GM12878 (cell line): Measurements from ENCODE around the gene U2AF2. TPM values are rescaled to one million over a fixed set of nuclear protein-coding genes. Genes with fewer than 3 reads are reported as not detected.

ENCODE experiments used
- EGR1 ChIP-seq, 2 experiments: IDR thresholded peaks; 1 replicate in 1 of 2; 2 replicates in 1 of 2; pipeline ENCODE4 v1.6.1; 2011 to 2012; ENCODE audit warnings: low read depth in 2 of 2, low read length in 2 of 2, borderline replicate concordance in 1 of 2, mild to moderate bottlenecking in 1 of 2, moderate library complexity in 1 of 2
- GATAD2B ChIP-seq: fragments of 450-650 bp; conservative IDR thresholded peaks from 2 replicates; pipeline ENCODE4 v1.6.1; 2017; ENCODE audit warnings: low read depth, mild to moderate bottlenecking, moderate library complexity
- KDM1A ChIP-seq: fragments of 200-600 bp; sonication (generic); IDR thresholded peaks from 2 replicates; pipeline ENCODE4 v1.6.1; 2016; ENCODE audit warnings: borderline replicate concordance
- MYB ChIP-seq: fragments of 150-350 bp; IDR thresholded peaks from 2 replicates; pipeline ENCODE4 v1.6.1; 2014; ENCODE audit warnings: mild to moderate bottlenecking, low read depth, low read length, borderline replicate concordance
- MYC ChIP-seq: IDR thresholded peaks from 2 replicates; pipeline ENCODE4 v1.6.1; 2011; ENCODE audit warnings: mild to moderate bottlenecking, low read length, moderate library complexity, inconsistent platforms; ENCODE audit not compliant: insufficient read depth, insufficient replicate concordance, insufficient read length, severe bottlenecking
- NFXL1 ChIP-seq: fragments of 450-650 bp; IDR thresholded peaks from 2 replicates; pipeline ENCODE4 v1.6.1; 2017; ENCODE audit warnings: antibody characterized with exemption, mild to moderate bottlenecking, borderline replicate concordance
- NRF1 ChIP-seq: conservative IDR thresholded peaks from 2 replicates; pipeline ENCODE4 v1.6.1; 2011; ENCODE audit warnings: mild to moderate bottlenecking, low read depth, low read length, improper control_type of control experiment
- PAX5 ChIP-seq: IDR thresholded peaks from 2 replicates; pipeline ENCODE4 v1.6.1; 2011; ENCODE audit warnings: low read depth, low read length, borderline replicate concordance
- PAX8 ChIP-seq: fragments of 450-650 bp; IDR thresholded peaks from 2 replicates; pipeline ENCODE4 v1.6.1; 2017; ENCODE audit warnings: mild to moderate bottlenecking, moderate library complexity
- TBL1XR1 ChIP-seq: IDR thresholded peaks from 2 replicates; pipeline ENCODE4 v1.6.1; 2012; ENCODE audit warnings: low read depth, low read length, improper control_type of control experiment
- TCF3 ChIP-seq: IDR thresholded peaks from 2 replicates; pipeline ENCODE4 v1.6.1; 2012; ENCODE audit warnings: low read depth, mild to moderate bottlenecking, low read length, borderline replicate concordance; ENCODE audit not compliant: insufficient read depth
- WRNIP1 ChIP-seq: IDR thresholded peaks from 2 replicates; pipeline ENCODE4 v1.6.1; 2011; ENCODE audit warnings: low read depth, low read length, improper control_type of control experiment, borderline replicate concordance
- ZNF207 ChIP-seq: fragments of 450-650 bp; IDR thresholded peaks from 2 replicates; pipeline ENCODE4 v1.6.1; 2014; ENCODE audit warnings: antibody characterized with exemption, mild to moderate bottlenecking, borderline replicate concordance
- ZZZ3 ChIP-seq: IDR thresholded peaks from 2 replicates; pipeline ENCODE4 v1.6.1; 2011; ENCODE audit warnings: low read depth; ENCODE audit not compliant: control insufficient read depth, insufficient read length
- polyA plus RNA-seq, 11 experiments: library from polyadenylated mRNA; depleted of rRNA in 4 of 11; unstranded in 6 of 11; stranded (reverse) in 5 of 11; fragments of >200 nt; fragmentation: Nextera tagmentation in 4 of 11; fragmentation: Illumina TruSeq in 1 of 11; extraction: Ambion mirVana in 4 of 11; extraction: Trizol in 1 of 11; gene quantifications; 1 replicate in 1 of 11; 2 replicates in 10 of 11; pipeline versions ENCODE4 v1.2.1 to v1.2.3, GENCODE V29; 2011 to 2016; ENCODE audit warnings: inconsistent platforms in 2 of 11, missing spikeins in 2 of 11, low read depth in 1 of 11
- total RNA-seq, 4 experiments: library from RNA; depleted of rRNA in 3 of 4; stranded (reverse); fragments of >200 nt in 3 of 4; fragmentation: Illumina TruSeq in 1 of 4; extraction: Trizol in 1 of 4; gene quantifications; 2 replicates each; pipeline versions ENCODE4 v1.2.1 to v1.2.3, GENCODE V29; 2013 to 2021
- TF ChIP-seq, protein P1 (sequence below): fragments of 450-650 bp; IDR thresholded peaks from 2 replicates; pipeline ENCODE4 v1.6.1; 2018; ENCODE audit warnings: mild to moderate bottlenecking, low read depth, moderate library complexity; ENCODE audit not compliant: partially characterized antibody
- TF ChIP-seq, protein P2 (sequence below): IDR thresholded peaks from 2 replicates; pipeline ENCODE4 v1.6.1; 2012; ENCODE audit warnings: low read depth, low read length, improper control_type of control experiment
- TF ChIP-seq, protein P3 (sequence below): fragments of 450-650 bp; IDR thresholded peaks from 2 replicates; pipeline ENCODE4 v1.6.1; 2017; ENCODE audit warnings: low read depth, mild to moderate bottlenecking, moderate library complexity
- TF ChIP-seq, protein P4 (sequence below): IDR thresholded peaks from 2 replicates; pipeline ENCODE4 v1.6.1; 2011; ENCODE audit warnings: borderline replicate concordance, low read depth, mild to moderate bottlenecking, moderate library complexity, low read length; ENCODE audit not compliant: insufficient read depth, poor library complexity, severe bottlenecking
- TF ChIP-seq, protein P5 (sequence below), 3 experiments: IDR thresholded peaks in 2 of 3; conservative IDR thresholded peaks in 1 of 3; 2 replicates each; pipeline ENCODE4 v1.5.1; 2011; ENCODE audit warnings: low read depth in 3 of 3, low read length in 3 of 3, mild to moderate bottlenecking in 3 of 3, control low read depth in 2 of 3, moderate library complexity in 2 of 3, inconsistent platforms in 1 of 3, mixed read lengths in 1 of 3; ENCODE audit not compliant: control insufficient read depth in 2 of 3, insufficient read depth in 1 of 3; ENCODE audit errors: extremely low read depth in 1 of 3

The U2AF2 gene
- total and polyA plus RNA-seq, 10 of the 15 experiments (the other 5 are each of a cell fraction or from before 2014, with no cell fraction given) = 3.0 to 338 (median 130) TPM

DNA sequence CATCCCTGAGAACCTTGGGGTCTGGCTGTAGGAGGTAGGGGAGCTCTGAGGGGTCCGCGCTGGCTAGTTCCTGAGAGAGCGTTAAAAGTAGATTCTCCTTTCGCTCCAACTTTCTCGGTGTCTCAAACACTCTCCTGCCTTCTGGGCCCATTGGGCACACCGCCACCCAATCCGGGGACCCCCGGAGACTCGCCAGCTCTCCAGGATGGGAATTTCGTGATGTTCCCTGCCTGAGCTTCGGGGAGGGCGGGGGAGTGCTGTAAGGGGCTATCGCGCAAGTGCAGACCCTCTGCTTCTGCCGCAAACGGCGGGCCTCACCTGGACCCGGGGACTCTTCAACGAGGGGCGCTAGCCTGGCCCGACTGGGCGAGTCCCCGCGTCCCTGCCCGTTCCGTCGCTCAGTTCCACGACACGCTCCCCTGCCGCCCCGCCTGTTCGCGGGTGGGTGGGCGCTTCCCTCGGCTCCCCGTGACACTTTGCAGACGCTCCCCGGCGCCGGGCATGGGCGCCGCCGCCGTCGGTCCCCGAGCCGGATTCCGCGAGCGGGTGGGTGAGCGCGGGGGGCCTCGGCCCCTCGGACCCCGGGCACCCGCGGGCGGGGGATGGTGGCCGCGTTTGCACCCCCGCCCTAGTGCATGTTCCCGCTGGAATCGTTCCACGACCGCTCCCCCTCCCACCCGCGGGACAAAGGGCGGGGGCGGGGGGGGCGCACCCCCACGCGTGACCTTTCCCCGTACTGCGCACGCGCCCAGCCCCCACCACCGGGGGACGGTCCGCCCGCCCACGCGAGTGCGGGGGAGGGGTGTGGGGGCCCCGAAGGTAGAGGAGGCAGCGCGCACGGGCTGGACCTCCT lies 6.9 kb upstream of the U2AF2 start, which contains the start of gene CCDC106 (continued):
- TF ChIP-seq, protein P1, sequence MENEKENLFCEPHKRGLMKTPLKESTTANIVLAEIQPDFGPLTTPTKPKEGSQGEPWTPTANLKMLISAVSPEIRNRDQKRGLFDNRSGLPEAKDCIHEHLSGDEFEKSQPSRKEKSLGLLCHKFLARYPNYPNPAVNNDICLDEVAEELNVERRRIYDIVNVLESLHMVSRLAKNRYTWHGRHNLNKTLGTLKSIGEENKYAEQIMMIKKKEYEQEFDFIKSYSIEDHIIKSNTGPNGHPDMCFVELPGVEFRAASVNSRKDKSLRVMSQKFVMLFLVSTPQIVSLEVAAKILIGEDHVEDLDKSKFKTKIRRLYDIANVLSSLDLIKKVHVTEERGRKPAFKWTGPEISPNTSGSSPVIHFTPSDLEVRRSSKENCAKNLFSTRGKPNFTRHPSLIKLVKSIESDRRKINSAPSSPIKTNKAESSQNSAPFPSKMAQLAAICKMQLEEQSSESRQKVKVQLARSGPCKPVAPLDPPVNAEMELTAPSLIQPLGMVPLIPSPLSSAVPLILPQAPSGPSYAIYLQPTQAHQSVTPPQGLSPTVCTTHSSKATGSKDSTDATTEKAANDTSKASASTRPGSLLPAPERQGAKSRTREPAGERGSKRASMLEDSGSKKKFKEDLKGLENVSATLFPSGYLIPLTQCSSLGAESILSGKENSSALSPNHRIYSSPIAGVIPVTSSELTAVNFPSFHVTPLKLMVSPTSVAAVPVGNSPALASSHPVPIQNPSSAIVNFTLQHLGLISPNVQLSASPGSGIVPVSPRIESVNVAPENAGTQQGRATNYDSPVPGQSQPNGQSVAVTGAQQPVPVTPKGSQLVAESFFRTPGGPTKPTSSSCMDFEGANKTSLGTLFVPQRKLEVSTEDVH = no peak
- TF ChIP-seq GATAD2B (peak; percentile 99), PAX5 (no peak; the same call in 1 of the 2 replicates), ZNF207 (peak; percentile 94), TBL1XR1 (no peak), PAX8 (no peak), WRNIP1 (no peak), EGR1 (IDR thresholded peaks at IDR 0.05; ENCODE audit: borderline replicate concordance in 1 of 2, low read depth in 2 of 2, low read length in 2 of 2) (peak; percentile 63 to 99), MYB (no peak), TCF3 (no peak), MYC (no peak), ZZZ3 (no peak), NFXL1 (no peak), NRF1 (no peak), KDM1A (no peak)
- TF ChIP-seq, protein P2, sequence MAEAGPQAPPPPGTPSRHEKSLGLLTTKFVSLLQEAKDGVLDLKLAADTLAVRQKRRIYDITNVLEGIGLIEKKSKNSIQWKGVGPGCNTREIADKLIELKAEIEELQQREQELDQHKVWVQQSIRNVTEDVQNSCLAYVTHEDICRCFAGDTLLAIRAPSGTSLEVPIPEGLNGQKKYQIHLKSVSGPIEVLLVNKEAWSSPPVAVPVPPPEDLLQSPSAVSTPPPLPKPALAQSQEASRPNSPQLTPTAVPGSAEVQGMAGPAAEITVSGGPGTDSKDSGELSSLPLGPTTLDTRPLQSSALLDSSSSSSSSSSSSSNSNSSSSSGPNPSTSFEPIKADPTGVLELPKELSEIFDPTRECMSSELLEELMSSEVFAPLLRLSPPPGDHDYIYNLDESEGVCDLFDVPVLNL = no peak
- TF ChIP-seq, protein P3, sequence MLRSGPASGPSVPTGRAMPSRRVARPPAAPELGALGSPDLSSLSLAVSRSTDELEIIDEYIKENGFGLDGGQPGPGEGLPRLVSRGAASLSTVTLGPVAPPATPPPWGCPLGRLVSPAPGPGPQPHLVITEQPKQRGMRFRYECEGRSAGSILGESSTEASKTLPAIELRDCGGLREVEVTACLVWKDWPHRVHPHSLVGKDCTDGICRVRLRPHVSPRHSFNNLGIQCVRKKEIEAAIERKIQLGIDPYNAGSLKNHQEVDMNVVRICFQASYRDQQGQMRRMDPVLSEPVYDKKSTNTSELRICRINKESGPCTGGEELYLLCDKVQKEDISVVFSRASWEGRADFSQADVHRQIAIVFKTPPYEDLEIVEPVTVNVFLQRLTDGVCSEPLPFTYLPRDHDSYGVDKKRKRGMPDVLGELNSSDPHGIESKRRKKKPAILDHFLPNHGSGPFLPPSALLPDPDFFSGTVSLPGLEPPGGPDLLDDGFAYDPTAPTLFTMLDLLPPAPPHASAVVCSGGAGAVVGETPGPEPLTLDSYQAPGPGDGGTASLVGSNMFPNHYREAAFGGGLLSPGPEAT = peak; percentile 100
- TF ChIP-seq, protein P4, sequence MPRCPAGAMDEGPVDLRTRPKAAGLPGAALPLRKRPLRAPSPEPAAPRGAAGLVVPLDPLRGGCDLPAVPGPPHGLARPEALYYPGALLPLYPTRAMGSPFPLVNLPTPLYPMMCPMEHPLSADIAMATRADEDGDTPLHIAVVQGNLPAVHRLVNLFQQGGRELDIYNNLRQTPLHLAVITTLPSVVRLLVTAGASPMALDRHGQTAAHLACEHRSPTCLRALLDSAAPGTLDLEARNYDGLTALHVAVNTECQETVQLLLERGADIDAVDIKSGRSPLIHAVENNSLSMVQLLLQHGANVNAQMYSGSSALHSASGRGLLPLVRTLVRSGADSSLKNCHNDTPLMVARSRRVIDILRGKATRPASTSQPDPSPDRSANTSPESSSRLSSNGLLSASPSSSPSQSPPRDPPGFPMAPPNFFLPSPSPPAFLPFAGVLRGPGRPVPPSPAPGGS = peak; percentile 20
- TF ChIP-seq, protein P5, sequence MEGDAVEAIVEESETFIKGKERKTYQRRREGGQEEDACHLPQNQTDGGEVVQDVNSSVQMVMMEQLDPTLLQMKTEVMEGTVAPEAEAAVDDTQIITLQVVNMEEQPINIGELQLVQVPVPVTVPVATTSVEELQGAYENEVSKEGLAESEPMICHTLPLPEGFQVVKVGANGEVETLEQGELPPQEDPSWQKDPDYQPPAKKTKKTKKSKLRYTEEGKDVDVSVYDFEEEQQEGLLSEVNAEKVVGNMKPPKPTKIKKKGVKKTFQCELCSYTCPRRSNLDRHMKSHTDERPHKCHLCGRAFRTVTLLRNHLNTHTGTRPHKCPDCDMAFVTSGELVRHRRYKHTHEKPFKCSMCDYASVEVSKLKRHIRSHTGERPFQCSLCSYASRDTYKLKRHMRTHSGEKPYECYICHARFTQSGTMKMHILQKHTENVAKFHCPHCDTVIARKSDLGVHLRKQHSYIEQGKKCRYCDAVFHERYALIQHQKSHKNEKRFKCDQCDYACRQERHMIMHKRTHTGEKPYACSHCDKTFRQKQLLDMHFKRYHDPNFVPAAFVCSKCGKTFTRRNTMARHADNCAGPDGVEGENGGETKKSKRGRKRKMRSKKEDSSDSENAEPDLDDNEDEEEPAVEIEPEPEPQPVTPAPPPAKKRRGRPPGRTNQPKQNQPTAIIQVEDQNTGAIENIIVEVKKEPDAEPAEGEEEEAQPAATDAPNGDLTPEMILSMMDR (IDR thresholded peaks at IDR 0.05 in 2 of 3, conservative IDR thresholded peaks at IDR 0.05 in 1 of 3; ENCODE audit: control insufficient read depth in 2 of 3, extremely low read depth in 1 of 3, insufficient read depth in 1 of 3, low read depth in 3 of 3, low read length in 3 of 3) = no peak
